WERI-Rb-1 (cell line): ENCODE data around the gene ARIH1.

ENCODE experiments used
- DNase-seq: peaks from one replicate; pipeline ENCODE4 v3.0.0-alpha.2; 2020
- H3K27ac ChIP-seq: fragments of 250-450 bp; sonication (Bioruptor Pico); 2 replicates; pipeline ENCODE4 v1.5.1; 2020; ENCODE audit warnings: mild to moderate bottlenecking, moderate library complexity
- H3K27me3 ChIP-seq: fragments of 250-450 bp; sonication (Bioruptor Pico); 2 replicates; pipeline ENCODE4 v1.5.1; 2021; ENCODE audit warnings: mild to moderate bottlenecking, low read depth, moderate library complexity; ENCODE audit not compliant: insufficient read depth, severe bottlenecking
- H3K36me3 ChIP-seq: fragments of 250-450 bp; sonication (Bioruptor Pico); 2 replicates; pipeline ENCODE4 v1.5.1; 2020; ENCODE audit warnings: mild to moderate bottlenecking, moderate library complexity
- H3K4me3 ChIP-seq: 2 replicates; pipeline ENCODE4 v1.5.1; 2011; ENCODE audit warnings: low read depth, mild to moderate bottlenecking, control low read depth, low read length
- H3K9me3 ChIP-seq: fragments of 250-450 bp; sonication (Bioruptor Pico); 2 replicates; pipeline ENCODE4 v1.5.1; 2021; ENCODE audit warnings: mild to moderate bottlenecking, moderate library complexity; ENCODE audit not compliant: severe bottlenecking
- CTCF ChIP-seq: IDR thresholded peaks from 2 replicates; pipeline ENCODE4 v1.5.1; 2011; ENCODE audit warnings: low read depth, mild to moderate bottlenecking, control low read depth, inconsistent platforms, low read length

Gene ARIH1

GRCh38 chr15:72451224-72451623 lies 22.9 kb upstream of the ARIH1 start:
- no peak overlapping the region for H3K27ac ChIP-seq
- DNase-seq, result no peak
- H3K9me3 ChIP-seq, result no peaks in the 10 kb centered on the region
- H3K4me3 ChIP-seq, result no peak overlapping the region
- no peaks in the 10 kb centered on the region for H3K27me3 ChIP-seq
- no peak for TF ChIP-seq CTCF
- no peaks in the 10 kb centered on the region for H3K36me3 ChIP-seq

GRCh38 chr15:72456684-72457083 lies 17.4 kb upstream of the ARIH1 start:
- Histone ChIP-seq H3K4me3 (no peak overlapping the region), H3K36me3 (no peaks in the 10 kb centered on the region)

GRCh38 chr15:72460402-72460801 lies 13.7 kb upstream of the ARIH1 start:
- no peak for DNase-seq

More at GRCh38 chr15:72456684-72457083, 17.4 kb upstream of the ARIH1 start:
- H3K9me3 ChIP-seq, result no peaks in the 10 kb centered on the region
- no peaks in the 10 kb centered on the region for H3K27me3 ChIP-seq
- no peak for TF ChIP-seq CTCF
- DNase-seq, result no peak
- H3K27ac ChIP-seq, result no peak overlapping the region

GRCh38 chr15:72463702-72464101 lies 10.4 kb upstream of the ARIH1 start:
- Histone ChIP-seq H3K27me3 (no peaks in the 10 kb centered on the region), H3K9me3 (no peaks in the 10 kb centered on the region), H3K36me3 (no peaks in the 10 kb centered on the region), H3K27ac (no peak overlapping the region), H3K4me3 (no peak overlapping the region)
- DNase-seq, result no peak
- no peak for TF ChIP-seq CTCF

More at GRCh38 chr15:72460402-72460801, 13.7 kb upstream of the ARIH1 start:
- H3K4me3 ChIP-seq, result no peak overlapping the region
- no peaks in the 10 kb centered on the region for H3K27me3 ChIP-seq
- no peak overlapping the region for H3K27ac ChIP-seq
- no peaks in the 10 kb centered on the region for H3K9me3 ChIP-seq
- H3K36me3 ChIP-seq, result no peaks in the 10 kb centered on the region
- no peak for TF ChIP-seq CTCF

GRCh38 chr15:72464251-72464650 lies 9.9 kb upstream of the ARIH1 start:
- H3K36me3 ChIP-seq, result no peaks in the 10 kb centered on the region
- DNase-seq, result no peak
- no peaks in the 10 kb centered on the region for H3K27me3 ChIP-seq
- no peaks in the 10 kb centered on the region for H3K9me3 ChIP-seq
- H3K4me3 ChIP-seq, result no peak overlapping the region
- no peak for TF ChIP-seq CTCF
- H3K27ac ChIP-seq, result no peak overlapping the region

- Histone ChIP-seq H3K9me3 (no peaks in the 10 kb centered on the region), H3K27ac (no peak overlapping the region), H3K36me3 (no peaks in the 10 kb centered on the region), H3K27me3 (no peaks in the 10 kb centered on the region), H3K4me3 (no peak overlapping the region)
- no peak for TF ChIP-seq CTCF
- no peak for DNase-seq
These were observed 6.0 kb upstream of the ARIH1 start for GRCh38 chr15:72468103-72468502.
